HG03097 (cell line): ENCODE results near the gene OR6M1.

Experiments used
- ATAC-seq: cut with Tn5 transposase; IDR thresholded peaks from one replicate; pipeline ENCODE4 v1.9.1; 2021; ENCODE audit not compliant: unreplicated experiment, low FRiP score

The OR6M1 gene

DNA sequence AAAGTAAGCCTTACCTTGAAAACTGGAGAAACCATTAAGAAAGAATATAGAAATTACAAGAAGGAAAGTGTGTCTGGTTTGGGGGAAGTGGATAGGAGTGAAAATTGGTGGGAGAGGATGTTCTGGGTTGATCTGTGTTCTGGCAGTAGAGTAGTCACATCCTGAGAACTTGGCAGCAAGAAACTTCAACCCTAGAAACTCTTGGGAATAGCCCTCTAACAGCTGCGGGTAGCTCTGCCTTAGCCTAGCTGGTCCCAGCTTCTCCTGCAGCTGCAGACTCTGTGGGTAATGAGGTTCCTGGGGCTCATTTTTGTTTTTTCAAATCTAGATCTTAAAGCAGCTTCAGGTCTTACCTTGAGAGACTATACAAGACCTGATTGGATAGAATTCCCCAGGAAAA, 27.6 kb downstream of the OR6M1 start:
- no peak for ATAC-seq

DNA sequence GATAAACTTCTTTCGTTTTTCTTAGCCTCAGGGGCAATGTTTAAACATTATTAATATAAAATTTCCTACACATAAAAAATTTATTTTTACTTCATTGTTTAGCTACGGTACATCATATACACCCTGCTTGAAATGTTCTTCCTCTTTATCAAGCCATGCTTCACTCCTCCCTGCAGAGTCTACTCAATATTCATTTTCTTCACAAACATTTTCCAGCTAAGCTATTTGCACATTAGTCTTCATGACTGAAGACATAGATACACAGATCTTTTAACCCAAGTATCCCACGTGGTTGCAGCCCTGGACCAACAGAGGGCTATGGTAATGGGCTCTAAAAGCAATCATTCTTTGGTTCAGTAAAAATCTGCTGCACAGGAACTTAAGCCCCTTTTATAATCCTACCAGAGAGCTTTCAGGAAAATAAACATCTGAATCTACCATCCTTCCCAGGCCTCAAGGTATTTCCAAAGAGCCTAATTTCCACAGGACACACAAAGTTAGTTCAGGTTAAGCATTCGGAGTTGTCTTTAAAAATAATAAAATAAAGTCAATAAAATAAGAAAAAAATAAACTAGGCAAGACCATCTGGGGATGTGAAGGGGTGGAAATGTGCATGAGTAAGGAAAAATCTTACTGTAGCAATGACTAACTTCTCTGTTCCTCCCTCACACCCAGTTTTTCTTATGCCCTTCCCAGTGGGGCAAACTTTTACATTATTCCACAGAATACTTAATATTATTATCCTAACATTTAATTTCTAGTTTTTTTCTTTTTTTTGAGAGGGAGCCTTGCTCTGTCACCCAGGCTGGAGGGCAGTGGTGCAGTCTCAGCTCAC, 30.2 kb downstream of the OR6M1 start:
- no peak for ATAC-seq

DNA sequence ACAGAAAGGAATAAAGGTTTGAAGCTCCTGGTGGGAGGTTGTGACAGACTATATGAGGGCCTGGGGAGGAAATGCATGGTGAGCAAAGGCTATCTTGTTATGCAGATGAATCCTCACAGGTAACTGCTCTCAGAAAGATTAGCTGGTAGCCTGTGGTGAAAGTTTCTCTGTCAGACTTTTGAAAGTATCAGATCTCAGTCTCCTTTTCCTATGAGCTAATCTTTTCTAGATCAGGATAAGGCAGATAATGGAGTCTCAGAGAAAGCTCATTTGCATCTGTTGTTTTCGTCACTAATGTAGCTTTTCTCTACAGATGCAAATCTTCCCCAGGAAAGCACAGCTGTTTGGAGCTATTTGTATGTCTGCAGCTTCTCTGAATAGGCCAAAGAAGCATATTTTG, 30.9 kb downstream of the OR6M1 start:
- ATAC-seq, result no peak

DNA sequence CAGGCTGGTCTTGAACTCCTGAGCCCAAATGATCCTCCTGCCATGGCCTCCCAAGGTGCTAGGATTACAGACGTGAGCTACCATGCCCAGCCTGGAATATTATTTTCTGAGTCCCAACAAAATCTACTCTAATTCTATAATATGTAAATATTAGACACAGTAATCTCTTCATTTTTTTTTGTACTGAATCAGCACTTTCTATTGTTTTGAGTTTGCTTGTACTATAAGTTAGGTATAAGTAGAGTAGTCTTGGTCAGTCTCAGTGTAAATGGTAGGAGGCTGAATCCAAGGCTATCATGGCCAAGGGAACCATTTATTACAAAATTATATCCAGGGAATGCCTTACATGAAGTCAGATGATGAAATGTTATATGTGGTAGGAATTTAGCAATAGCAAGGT, 32.2 kb downstream of the OR6M1 start:
- no peak for ATAC-seq

DNA sequence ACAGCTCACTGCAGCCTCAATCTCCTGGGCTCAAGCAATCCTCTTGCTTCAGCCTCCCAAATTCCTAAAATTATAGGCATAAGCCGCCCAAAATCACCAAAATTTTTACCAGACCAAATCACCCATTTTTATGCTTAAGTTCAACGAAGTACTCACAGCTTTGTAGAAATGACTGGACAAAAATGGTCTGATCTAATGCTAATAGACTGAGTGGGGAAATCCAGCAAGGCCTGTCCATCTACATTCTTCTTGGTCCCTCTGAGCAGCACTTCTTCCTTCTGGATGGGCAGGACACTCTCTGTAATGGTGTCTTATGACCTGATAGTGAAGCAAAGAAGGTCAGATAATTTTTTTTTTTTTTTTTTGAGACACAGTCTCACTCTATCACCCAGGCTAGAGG, 33.1 kb downstream of the OR6M1 start:
- no peak for ATAC-seq

DNA sequence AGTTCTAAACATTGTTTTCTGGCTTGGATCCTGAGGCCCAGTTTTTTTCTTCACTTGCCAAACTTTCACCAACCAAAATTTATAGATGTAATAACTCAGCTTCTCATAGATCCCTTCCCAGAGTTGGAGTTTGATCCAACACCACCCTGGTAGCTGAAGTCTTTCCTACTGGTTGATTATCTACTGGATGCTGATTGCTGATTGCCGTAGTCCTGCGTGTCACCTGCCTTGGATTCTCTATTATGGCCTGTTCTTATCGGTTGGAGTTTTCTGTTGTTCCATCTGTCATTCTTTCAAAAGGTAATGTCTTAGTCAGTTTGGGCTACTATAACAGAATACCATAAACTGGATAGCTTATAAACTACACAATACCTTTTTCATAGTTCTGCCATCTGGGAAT, 34.5 kb downstream of the OR6M1 start:
- ATAC-seq, result no peak

DNA sequence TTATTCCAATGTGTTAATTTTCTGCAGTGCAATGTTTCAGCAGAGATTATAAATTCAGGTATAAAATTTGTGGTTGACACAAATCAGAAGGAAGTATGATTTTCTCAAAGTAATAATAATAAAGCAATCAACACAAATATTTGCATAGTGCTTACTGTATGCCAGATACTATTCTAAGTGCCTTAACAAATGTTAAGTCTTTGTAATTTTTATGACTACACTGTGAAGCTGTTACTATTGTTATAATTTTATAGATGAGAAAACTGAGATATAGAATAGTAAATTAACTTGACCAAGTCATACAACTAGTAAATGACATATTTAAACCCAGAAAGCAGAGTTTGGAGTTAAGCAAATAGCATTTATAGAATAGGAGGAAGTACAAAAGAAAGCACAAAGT, 35.4 kb downstream of the OR6M1 start:
- no peak for ATAC-seq

DNA sequence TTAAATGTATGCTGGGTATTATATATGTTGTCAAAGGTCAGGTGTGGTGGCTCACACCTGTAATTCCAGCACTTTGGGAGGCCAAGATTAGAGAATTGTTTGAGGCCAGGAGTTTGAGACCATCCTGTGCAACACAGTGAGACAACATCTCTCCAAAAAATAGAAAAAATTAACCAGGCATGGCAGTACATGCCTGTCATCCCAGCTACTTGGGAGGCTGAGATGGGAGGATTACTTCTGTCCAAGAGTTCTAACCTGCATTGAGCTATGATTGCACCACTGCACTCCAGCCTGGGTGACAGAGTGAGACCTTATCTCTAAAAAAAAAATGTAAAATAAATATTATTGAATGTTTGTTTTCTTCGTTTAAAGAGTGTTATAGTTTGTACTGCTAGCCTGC, 40.5 kb downstream of the OR6M1 start:
- no peak for ATAC-seq

DNA sequence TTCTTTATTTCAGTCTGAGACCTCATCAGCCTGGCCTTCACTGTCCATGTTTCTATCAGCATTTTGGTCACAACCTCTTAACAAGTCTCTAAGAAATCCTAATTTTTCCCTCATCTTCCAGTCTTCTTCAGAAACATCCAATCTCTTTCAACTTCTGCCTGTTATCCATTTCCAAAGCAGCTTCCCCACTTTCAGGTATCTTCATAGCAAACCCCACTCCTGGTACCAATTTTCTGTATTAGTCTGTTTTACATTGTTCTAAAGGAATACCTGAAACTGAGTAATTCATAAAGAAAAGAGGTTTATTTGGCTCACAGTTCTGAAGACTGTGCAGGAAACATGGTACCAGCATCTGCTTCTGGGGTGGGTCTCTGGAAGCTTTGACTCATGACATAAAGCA, 43.7 kb downstream of the OR6M1 start:
- ATAC-seq, result no peak

DNA sequence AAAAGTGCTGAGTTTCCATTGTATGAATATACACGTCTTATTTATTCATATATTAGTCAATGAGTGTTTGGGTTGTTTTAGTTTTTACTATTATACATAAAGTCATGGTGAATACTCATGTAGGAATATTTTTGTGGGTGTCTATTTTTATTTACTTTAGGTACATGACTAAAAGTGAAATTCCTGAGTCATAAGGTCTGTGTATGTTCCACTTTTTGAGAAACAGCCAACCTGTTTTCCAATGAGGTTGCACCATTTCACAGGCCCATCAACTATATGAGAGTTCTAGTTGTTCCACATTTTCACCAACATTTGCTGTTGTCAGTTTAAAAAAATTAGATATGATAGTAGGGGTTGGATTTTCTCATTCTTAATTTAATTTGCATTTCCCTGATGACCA, 45.3 kb downstream of the OR6M1 start:
- no peak for ATAC-seq

DNA sequence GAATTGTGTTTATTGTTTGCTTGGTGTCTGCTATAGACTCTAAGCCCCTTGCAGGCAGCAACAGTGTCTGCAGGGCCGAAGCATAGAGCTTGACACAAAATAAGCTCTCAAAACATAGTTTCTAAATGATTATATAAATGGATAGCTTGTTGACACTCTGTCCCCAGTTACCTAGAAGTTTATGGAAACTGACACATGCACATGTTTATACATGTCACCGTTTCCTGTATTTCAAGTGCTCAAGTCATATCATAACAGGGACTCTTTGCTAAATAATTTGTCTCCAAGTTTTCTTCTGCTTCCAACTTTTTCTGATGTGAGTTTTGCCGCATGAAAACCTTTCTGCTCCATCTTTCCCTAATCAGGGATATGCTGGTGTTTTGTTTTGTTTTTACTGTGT, 48.2 kb downstream of the OR6M1 start:
- ATAC-seq, result no peak

DNA sequence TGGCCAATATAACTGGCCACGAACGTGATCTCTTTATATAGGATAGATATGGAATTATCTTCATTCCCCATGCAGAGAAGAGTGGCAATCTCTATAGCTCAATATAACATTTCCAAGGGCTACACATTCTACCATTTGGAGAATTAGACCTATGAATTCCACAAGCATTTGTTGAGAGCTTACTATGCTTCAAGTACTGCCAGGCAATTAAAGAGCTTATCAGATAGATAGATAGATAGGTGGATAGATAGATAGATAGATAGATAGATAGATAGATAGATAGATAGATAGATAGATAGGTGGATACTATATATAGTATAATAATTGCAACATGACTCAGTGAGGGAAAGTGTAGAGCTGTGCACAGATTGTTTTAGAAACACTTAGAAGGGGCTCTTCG, 50.3 kb downstream of the OR6M1 start:
- ATAC-seq, result no peak
